ENCODE measurements around the gene HIBADH.

Gene HIBADH

DNA sequence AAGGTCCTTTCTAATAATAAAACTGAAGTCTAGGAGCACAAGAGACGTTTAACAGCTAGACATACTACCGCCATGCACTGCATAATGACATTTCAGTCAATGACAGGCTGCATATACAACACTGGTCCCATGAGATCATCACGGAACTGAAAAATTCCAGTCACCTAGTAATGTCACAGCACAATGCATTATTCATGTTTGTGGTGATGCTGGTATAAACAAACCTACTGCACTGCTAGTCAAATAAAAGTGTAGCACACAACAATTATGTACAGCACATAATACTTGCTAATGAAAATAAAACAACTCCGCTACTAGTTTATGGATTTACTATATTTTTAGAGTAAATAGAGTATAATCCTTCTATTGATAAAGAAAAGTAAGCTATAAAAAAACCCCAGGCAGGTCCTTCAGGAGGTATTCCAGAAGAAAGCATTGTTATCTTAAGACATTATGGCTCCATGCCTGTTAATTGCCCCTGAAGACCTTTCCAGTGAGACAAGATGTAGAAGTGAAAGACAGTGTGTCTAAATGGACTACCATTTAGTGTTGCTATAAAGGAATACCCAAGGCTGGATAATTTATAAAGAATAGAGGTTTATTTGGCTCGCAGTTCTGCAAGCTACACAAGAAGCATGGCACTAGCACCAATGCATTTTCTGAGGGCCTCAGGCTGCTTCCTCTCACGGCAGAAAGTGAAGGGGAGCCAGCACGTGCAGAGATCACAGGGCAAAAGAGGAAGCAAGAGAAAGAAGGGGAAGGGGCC, 47.1 kb downstream of the HIBADH start:
- TF ChIP-seq CTCF (IDR thresholded peaks at IDR 0.05; ENCODE audit: low read depth, low read length, missing control alignments) = no peak
- DNase-seq (ENCODE audit: extremely low read depth, low read depth) = no peak
- H3K4me3 ChIP-seq (replicated peaks; ENCODE audit: low read depth, low read length) = no peak overlapping the region

- no peak for TF ChIP-seq CTCF (IDR thresholded peaks at IDR 0.05; ENCODE audit: low read depth, low read length, missing control alignments)
- no peak overlapping the region for H3K4me3 ChIP-seq (replicated peaks; ENCODE audit: low read depth, low read length)
- DNase-seq (ENCODE audit: extremely low read depth, low read depth) = no peak
Measured at GRCh38 chr7:27614095-27614494, 48.6 kb downstream of the HIBADH start.

DNA sequence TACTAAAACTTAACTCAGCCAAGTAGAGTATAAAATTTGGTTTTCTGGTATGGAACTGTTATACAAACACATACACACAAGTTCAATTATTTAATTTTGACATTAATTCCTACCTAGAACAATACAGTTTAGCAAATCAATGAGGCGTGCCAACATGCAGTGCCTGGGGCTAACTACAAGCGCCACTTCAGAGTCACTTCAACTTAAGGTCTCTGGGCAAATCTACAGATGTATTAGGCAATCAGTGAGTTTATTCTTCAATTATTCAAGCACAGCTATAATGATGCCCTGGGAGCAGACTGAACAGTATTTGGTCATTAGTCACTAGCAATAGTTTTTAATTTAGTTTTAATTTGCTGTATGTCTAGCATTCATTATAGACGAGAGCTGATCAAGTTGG, 51.6 kb downstream of the HIBADH start:
- no peak for DNase-seq (ENCODE audit: extremely low read depth, low read depth)
- no peak overlapping the region for H3K4me3 ChIP-seq (replicated peaks; ENCODE audit: low read depth, low read length)
- no peak for TF ChIP-seq CTCF (IDR thresholded peaks at IDR 0.05; ENCODE audit: low read depth, low read length, missing control alignments)

DNA sequence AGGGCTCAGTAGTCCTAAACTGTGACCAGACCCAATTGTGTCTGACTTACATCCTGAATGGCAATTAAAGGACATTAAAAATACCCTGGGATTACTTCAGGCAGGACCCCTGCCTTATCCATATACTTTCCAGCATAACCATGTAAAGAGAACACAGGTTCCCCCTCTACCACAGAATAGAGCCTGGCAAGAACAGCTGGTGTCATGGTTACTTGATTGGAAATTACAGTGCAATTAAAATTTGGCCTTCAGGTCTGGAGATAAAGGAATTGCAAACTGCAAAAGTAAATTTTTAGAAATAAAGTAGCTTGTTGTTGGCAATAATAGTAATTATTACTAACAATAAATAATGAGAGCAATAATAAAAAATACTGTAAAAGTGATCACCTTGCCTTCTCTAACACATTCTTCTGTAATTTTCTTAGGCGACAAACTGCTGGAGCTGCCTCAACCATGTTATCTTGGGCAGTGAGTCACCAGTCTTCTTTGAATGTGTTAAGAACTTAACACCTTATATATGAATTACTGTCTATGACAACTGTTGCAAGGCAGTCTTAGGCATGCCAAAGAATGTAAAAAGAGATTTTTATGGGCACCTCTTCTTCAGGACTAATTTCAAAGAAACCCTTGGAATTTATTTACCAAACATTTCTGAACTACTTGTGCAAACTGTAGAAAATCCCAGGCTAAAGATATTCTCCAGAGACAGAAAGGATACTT, 53.7 kb downstream of the HIBADH start:
- no peak for DNase-seq (ENCODE audit: extremely low read depth, low read depth)
- no peak for TF ChIP-seq CTCF (IDR thresholded peaks at IDR 0.05; ENCODE audit: low read depth, low read length, missing control alignments)
- H3K4me3 ChIP-seq (replicated peaks; ENCODE audit: low read depth, low read length) = no peak overlapping the region

- no peak for DNase-seq (ENCODE audit: extremely low read depth, low read depth)
- TF ChIP-seq CTCF (IDR thresholded peaks at IDR 0.05; ENCODE audit: low read depth, low read length, missing control alignments) = no peak
- no peak overlapping the region for H3K4me3 ChIP-seq (replicated peaks; ENCODE audit: low read depth, low read length)
Measured at GRCh38 chr7:27607210-27607606, 55.5 kb downstream of the HIBADH start.

- peak; percentile 67 for DNase-seq (ENCODE audit: extremely low read depth, low read depth)
- no peak for TF ChIP-seq CTCF (IDR thresholded peaks at IDR 0.05; ENCODE audit: low read depth, low read length, missing control alignments)
- H3K4me3 ChIP-seq (replicated peaks; ENCODE audit: low read depth, low read length) = no peak overlapping the region
Measured at GRCh38 chr7:27606270-27607209, 56.1 kb downstream of the HIBADH start.
